Endometrial microvascular endothelial cells (primary cell): ENCODE data around the gene TMEM214. TPM values are rescaled to one million over a fixed set of nuclear protein-coding genes. Genes with fewer than 3 reads are reported as not detected.
"Not testable (repeated sequence)": the region's sequence is repeated elsewhere in the genome, so short reads cannot be mapped to it uniquely, and the experiment has no call there.

Experiments
- in situ Hi-C: cut with HindIII; loops from 2 replicates; pipeline ENCODE4 v1.10.0; 2017; ENCODE audit warnings: low sequenced_read_pairs, low pct_unique_long_range_greater_than_20kb; ENCODE audit errors: inconsistent ontology term
- total RNA-seq: library from RNA; depleted of rRNA; stranded (reverse); fragments of >200 nt; gene quantifications from one replicate; pipeline ENCODE4 v1.2.3, GENCODE V29; 2015; ENCODE audit errors: inconsistent ontology term

Gene TMEM214
- total RNA-seq, 1 donor from 2014 or later: 50.4 TPM

GRCh38 chr2:27058210-27058609 lies 25.4 kb downstream of the TMEM214 start:
- in situ Hi-C loops: no loop called here

GRCh38 chr2:27059141-27059820 lies 26.5 kb downstream of the TMEM214 start:
- in situ Hi-C loops: no loop called here

- in situ Hi-C loops: no loop called here
Observed at GRCh38 chr2:27060323-27060722, 27.6 kb downstream of the TMEM214 start.

GRCh38 chr2:27065128-27065527 lies 32.4 kb downstream of the TMEM214 start:
- in situ Hi-C loops: no loop called here

- in situ Hi-C loops: no loop called here
Observed at GRCh38 chr2:27067385-27067784, 34.6 kb downstream of the TMEM214 start.

- in situ Hi-C loops: no loop called here
Observed at GRCh38 chr2:27069436-27069835, 36.7 kb downstream of the TMEM214 start.

- in situ Hi-C loops: no loop called here
Observed at GRCh38 chr2:27069961-27070618, 37.3 kb downstream of the TMEM214 start.

- in situ Hi-C loops: no loop called here
Observed at GRCh38 chr2:27070653-27071276, 38.0 kb downstream of the TMEM214 start.

GRCh38 chr2:27071277-27071989 lies 38.7 kb downstream of the TMEM214 start, which contains the start of gene OST4:
OST4 (minus strand) TSS chr2:27071654.
- in situ Hi-C loops: no loop called here

- in situ Hi-C loops: no loop called here
Observed at GRCh38 chr2:27071990-27072830, 39.4 kb downstream of the TMEM214 start.

- in situ Hi-C loops: no loop called here
Observed at GRCh38 chr2:27072920-27073319, 40.2 kb downstream of the TMEM214 start.

- in situ Hi-C loops: no loop called here
Observed at GRCh38 chr2:27073782-27074181, 41.0 kb downstream of the TMEM214 start.

- in situ Hi-C loops: no loop called here
Observed at GRCh38 chr2:27074738-27075565, 42.2 kb downstream of the TMEM214 start.

GRCh38 chr2:27075566-27075871 lies 42.8 kb downstream of the TMEM214 start:
- in situ Hi-C loops: not testable (repeated sequence)

- in situ Hi-C loops: no loop called here
Observed at GRCh38 chr2:27076323-27076722, 43.6 kb downstream of the TMEM214 start.

- in situ Hi-C loops: no loop called here
Observed at GRCh38 chr2:27077231-27077630, 44.5 kb downstream of the TMEM214 start.

GRCh38 chr2:27078267-27079194 lies 45.8 kb downstream of the TMEM214 start, which contains the start of gene EMILIN1:
EMILIN1 (plus strand) TSS chr2:27078615; CDS start chr2:27079066, 451 bp downstream.
- in situ Hi-C loops: no loop called here
